GM23338 (cell line): ENCODE data around the gene CYP4F3. TPM values are rescaled to one million over a fixed set of nuclear protein-coding genes. Genes with fewer than 3 reads are reported as not detected.

Experiments used
- CREB1 ChIP-seq: fragments of 250-450 bp; sonication (Bioruptor Pico); IDR thresholded peaks from 2 replicates; pipeline ENCODE4 v1.5.0; 2020; ENCODE audit warnings: low read depth, mild to moderate bottlenecking, moderate library complexity
- ETS1 ChIP-seq: IDR thresholded peaks from 2 replicates; pipeline ENCODE4 v1.6.1; 2016; ENCODE audit warnings: antibody characterized with exemption
- EZH2 ChIP-seq: fragments of 200-600 bp; sonication (generic); IDR thresholded peaks from one replicate; pipeline ENCODE4 v1.8.0; 2017; ENCODE audit warnings: antibody characterized with exemption, mild to moderate bottlenecking, low read depth; ENCODE audit not compliant: unreplicated experiment
- EZH2phosphoT487 ChIP-seq: fragments of 200-600 bp; sonication (generic); IDR thresholded peaks from one replicate; pipeline ENCODE4 v1.8.1; 2018; ENCODE audit warnings: antibody characterized with exemption; ENCODE audit not compliant: unreplicated experiment
- JUNB ChIP-seq: IDR thresholded peaks from one replicate; pipeline ENCODE4 v1.6.1; 2016; ENCODE audit warnings: antibody characterized with exemption; ENCODE audit not compliant: unreplicated experiment
- NANOG ChIP-seq: IDR thresholded peaks from 2 replicates; pipeline ENCODE4 v1.6.1; 2016; ENCODE audit warnings: antibody characterized with exemption, borderline replicate concordance
- REST ChIP-seq: IDR thresholded peaks from one replicate; pipeline ENCODE4 v1.6.1; 2018; ENCODE audit warnings: antibody characterized with exemption; ENCODE audit not compliant: unreplicated experiment
- STAT1 ChIP-seq: IDR thresholded peaks from one replicate; pipeline ENCODE4 v1.6.1; 2016; ENCODE audit warnings: antibody characterized with exemption; ENCODE audit not compliant: unreplicated experiment
- ZNF331 ChIP-seq: fragments of 250-450 bp; sonication (Bioruptor Pico); IDR thresholded peaks from 2 replicates; pipeline ENCODE4 v1.5.0; 2020; ENCODE audit warnings: low read depth, mild to moderate bottlenecking, moderate library complexity
- ZNF462 ChIP-seq: fragments of 250-450 bp; sonication (Bioruptor Pico); IDR thresholded peaks from 2 replicates; pipeline ENCODE4 v1.5.0; 2020; ENCODE audit warnings: mild to moderate bottlenecking, moderate library complexity
- polyA plus RNA-seq: library from polyadenylated mRNA; unstranded; fragments of >200 nt; fragmentation: Nextera tagmentation; extraction: Ambion mirVana; gene quantifications from 2 replicates; pipeline ENCODE4 v1.2.1, GENCODE V29; 2016
- total RNA-seq: library from RNA; depleted of rRNA; stranded (reverse); fragments of >200 nt; shearing (Covaris generic); gene quantifications from 2 replicates; pipeline ENCODE4 v1.2.3, GENCODE V29; 2014

CYP4F3 gene
- total and polyA plus RNA-seq, 2 experiments from 2014 or later: not detected

GRCh38 chr19:15666186-15666585 is 25.5 kb downstream of the CYP4F3 start (continued):
- no peak for TF ChIP-seq ZNF462 (CRISPR knock-in tag)
- TF ChIP-seq NANOG: no peak
- no peak for TF ChIP-seq ETS1
- no peak for TF ChIP-seq ZNF331 (CRISPR knock-in tag)
- no peak for TF ChIP-seq REST
- TF ChIP-seq EZH2phosphoT487: no peak
- no peak for TF ChIP-seq JUNB
- no peak for TF ChIP-seq STAT1
- TF ChIP-seq CREB1 (CRISPR knock-in tag): no peak
- no peak for TF ChIP-seq EZH2
